RWPE1 (cell line): Measurements from ENCODE around the gene SDHB.
A peak's percentile ranks its signal among the peaks of the same experiment; 100 is the strongest.

Source experiments
- CTCF ChIA-PET: fragments of 350-600 bp; sonication (Branson Sonifier 250); formaldehyde crosslinking; extraction: SDS; loops from one replicate; lab custom pipeline; 2021; lab: Yijun Ruan, JAX
- POLR2A ChIA-PET: fragments of 400-600 bp; formaldehyde crosslinking; extraction: SDS; loops from one replicate; lab custom pipeline; 2020; ENCODE audit warnings: antibody characterized with exemption; ENCODE audit not compliant: low non-redundant PET; lab: Yijun Ruan, JAX
- DNase-seq: peaks from one replicate; pipeline ENCODE4 v3.0.0; 2012; ENCODE audit warnings: low spot score
- H3K27ac ChIP-seq: fragments of 450-650 bp; 2 replicates; pipeline ENCODE4 v1.5.1; 2017
- CTCF ChIP-seq: fragments of 450-650 bp; conservative IDR thresholded peaks from 2 replicates; pipeline ENCODE4 v1.5.1; 2017; ENCODE audit warnings: low read depth, mild to moderate bottlenecking

SDHB gene

GRCh38 chr1:17061486-17061885 is 7.7 kb upstream of the SDHB start:
- POLR2A ChIA-PET = no interaction called here

GRCh38 chr1:17060306-17060749 is 6.5 kb upstream of the SDHB start:
- no peak for TF ChIP-seq CTCF
- POLR2A ChIA-PET = no interaction called here
- H3K27ac ChIP-seq = no peak overlapping the region
- no peak for DNase-seq
- CTCF ChIA-PET = interaction anchor here (0.6 to 1.4 kb wide), 5 partner anchors 65 to 345 kb away, joined by 3 to 4 read pairs (median 3); no protein-coding TSS in a partner anchor

More at GRCh38 chr1:17061486-17061885, 7.7 kb upstream of the SDHB start:
- CTCF ChIA-PET = interaction anchor here (0.6 to 1.4 kb wide), 2 partner anchors 65 to 268 kb away, joined by 3 to 6 read pairs; no protein-coding TSS in a partner anchor
- no peak for TF ChIP-seq CTCF
- DNase-seq = no peak
- H3K27ac ChIP-seq = no peak overlapping the region

GRCh38 chr1:17059391-17060305 is 5.8 kb upstream of the SDHB start:
- CTCF ChIA-PET = interaction anchor here (0.6 to 1.1 kb wide), 4 partner anchors 66 to 346 kb away, joined by 3 to 4 read pairs (median 4); no protein-coding TSS in a partner anchor
- TF ChIP-seq CTCF = peak; percentile 73
- DNase-seq = peak; percentile 74
- POLR2A ChIA-PET = no interaction called here
- H3K27ac ChIP-seq = no peak overlapping the region

- no peak overlapping the region for H3K27ac ChIP-seq
- CTCF ChIA-PET = interaction anchor here (0.6 kb wide), 1 partner anchor 48 kb away, joined by 3 read pairs; no protein-coding TSS in a partner anchor
- TF ChIP-seq CTCF = no peak
- DNase-seq = no peak
- POLR2A ChIA-PET = no interaction called here
Observed at GRCh38 chr1:17056551-17056950, 2.7 kb upstream of the SDHB start.

- peak overlapping the region; percentile 80 for H3K27ac ChIP-seq
- ChIA-PET CTCF (interaction anchor here (0.5 kb wide), 1 partner anchor 350 kb away, joined by 3 read pairs; no protein-coding TSS in a partner anchor), POLR2A (no interaction called here)
- TF ChIP-seq CTCF = no peak
- DNase-seq = no peak
Observed at GRCh38 chr1:17055801-17056200, 2.0 kb upstream of the SDHB start.

- peak overlapping the region; percentile 80 for H3K27ac ChIP-seq
- no peak for TF ChIP-seq CTCF
- DNase-seq = no peak
- ChIA-PET CTCF (no interaction called here), POLR2A (no interaction called here)
Observed at GRCh38 chr1:17053086-17053684, 647 bp downstream of the SDHB start.
